ENCODE data around the gene SHC2. TPM values are rescaled to one million over a fixed set of nuclear protein-coding genes. Genes with fewer than 3 reads are reported as not detected.

Gene SHC2
- total and polyA plus RNA-seq, 2 of the 13 experiments (the other 11 are each of a cell fraction or from before 2014, with no cell fraction given), result 9.0 to 18.3 TPM

- DNase-seq (ENCODE audit: low spot score), result no peak
- no peak overlapping the region for H3K27ac ChIP-seq (ENCODE audit: extremely low read length, insufficient read depth, low read length)
- no peak overlapping the region for H3K9ac ChIP-seq (ENCODE audit: insufficient read depth, low read depth, low read length)
- no peak overlapping the region for H3K4me3 ChIP-seq (replicated peaks in 1 of 3; ENCODE audit: insufficient read depth in 1 of 3, low read depth in 2 of 3, low read length in 3 of 3)
- no peaks in the 10 kb centered on the region for H3K79me2 ChIP-seq (ENCODE audit: insufficient read depth, low read length)
- peaks cover 35% of the 10 kb centered on the region; the same call in 1 of the 2 replicates for H4K20me1 ChIP-seq (ENCODE audit: insufficient read depth, low read length)
- H3K27me3 ChIP-seq (ENCODE audit: control insufficient read depth in 1 of 2, insufficient read depth in 2 of 2, low read length in 2 of 2), result no peaks in the 10 kb centered on the region
- no peaks in the 10 kb centered on the region for H3K36me3 ChIP-seq (replicated peaks in 1 of 2; ENCODE audit: control insufficient read depth in 1 of 2, insufficient read depth in 2 of 2, low read length in 2 of 2)
- intact Hi-C loops (cut with micrococcal nuclease; ENCODE audit: unreplicated experiment) (no loop called here), in situ Hi-C loops (cut with HindIII; ENCODE audit: extremely low pct_ligation_motif_present, low pct_unique_long_range_greater_than_20kb) (no loop called here)
- H3K4me2 ChIP-seq (ENCODE audit: low read depth, low read length), result no peak overlapping the region
- 82% methylated on average over 14 of the region's 16 CpGs for WGBS (ENCODE audit: low lambda C conversion rate)
- ChIA-PET POLR2A (no interaction called here), CTCF (ENCODE audit: low intra/inter-chr PET ratio, low total read pairs) (no interaction called here)
- peaks cover 14% of the 10 kb centered on the region for H3K4me1 ChIP-seq (ENCODE audit: insufficient read depth, low read length)
- no peak overlapping the region for H2AFZ ChIP-seq (ENCODE audit: low read length)
- no peak for ATAC-seq
- H3K9me3 ChIP-seq (ENCODE audit: low read length), result no peaks in the 10 kb centered on the region
- BruUV-seq (replicated peaks), result no TSS peak
- no peak for FAIRE-seq
- TF ChIP-seq YY1 (IDR thresholded peaks at IDR 0.05; ENCODE audit: insufficient read depth, insufficient replicate concordance, low read depth, low read length) (no peak), ZNF790 (CRISPR knock-in tag; IDR thresholded peaks at IDR 0.05; ENCODE audit: borderline replicate concordance) (no peak), PREB (CRISPR knock-in tag; IDR thresholded peaks at IDR 0.05) (no peak), CENPX (CRISPR knock-in tag; IDR thresholded peaks at IDR 0.05) (no peak), SMARCC2 (IDR thresholded peaks at IDR 0.05) (no peak), PHF20 (CRISPR knock-in tag; IDR thresholded peaks at IDR 0.05) (no peak), ZBED4 (CRISPR knock-in tag; IDR thresholded peaks at IDR 0.05; ENCODE audit: borderline replicate concordance) (no peak), HMG20A (CRISPR knock-in tag; IDR thresholded peaks at IDR 0.05; ENCODE audit: borderline replicate concordance) (no peak)
- TF ChIP-seq, protein P1, sequence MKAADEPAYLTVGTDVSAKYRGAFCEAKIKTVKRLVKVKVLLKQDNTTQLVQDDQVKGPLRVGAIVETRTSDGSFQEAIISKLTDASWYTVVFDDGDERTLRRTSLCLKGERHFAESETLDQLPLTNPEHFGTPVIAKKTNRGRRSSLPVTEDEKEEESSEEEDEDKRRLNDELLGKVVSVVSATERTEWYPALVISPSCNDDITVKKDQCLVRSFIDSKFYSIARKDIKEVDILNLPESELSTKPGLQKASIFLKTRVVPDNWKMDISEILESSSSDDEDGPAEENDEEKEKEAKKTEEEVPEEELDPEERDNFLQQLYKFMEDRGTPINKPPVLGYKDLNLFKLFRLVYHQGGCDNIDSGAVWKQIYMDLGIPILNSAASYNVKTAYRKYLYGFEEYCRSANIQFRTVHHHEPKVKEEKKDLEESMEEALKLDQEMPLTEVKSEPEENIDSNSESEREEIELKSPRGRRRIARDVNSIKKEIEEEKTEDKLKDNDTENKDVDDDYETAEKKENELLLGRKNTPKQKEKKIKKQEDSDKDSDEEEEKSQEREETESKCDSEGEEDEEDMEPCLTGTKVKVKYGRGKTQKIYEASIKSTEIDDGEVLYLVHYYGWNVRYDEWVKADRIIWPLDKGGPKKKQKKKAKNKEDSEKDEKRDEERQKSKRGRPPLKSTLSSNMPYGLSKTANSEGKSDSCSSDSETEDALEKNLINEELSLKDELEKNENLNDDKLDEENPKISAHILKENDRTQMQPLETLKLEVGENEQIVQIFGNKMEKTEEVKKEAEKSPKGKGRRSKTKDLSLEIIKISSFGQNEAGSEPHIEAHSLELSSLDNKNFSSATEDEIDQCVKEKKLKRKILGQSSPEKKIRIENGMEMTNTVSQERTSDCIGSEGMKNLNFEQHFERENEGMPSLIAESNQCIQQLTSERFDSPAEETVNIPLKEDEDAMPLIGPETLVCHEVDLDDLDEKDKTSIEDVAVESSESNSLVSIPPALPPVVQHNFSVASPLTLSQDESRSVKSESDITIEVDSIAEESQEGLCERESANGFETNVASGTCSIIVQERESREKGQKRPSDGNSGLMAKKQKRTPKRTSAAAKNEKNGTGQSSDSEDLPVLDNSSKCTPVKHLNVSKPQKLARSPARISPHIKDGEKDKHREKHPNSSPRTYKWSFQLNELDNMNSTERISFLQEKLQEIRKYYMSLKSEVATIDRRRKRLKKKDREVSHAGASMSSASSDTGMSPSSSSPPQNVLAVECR (CRISPR knock-in tag; IDR thresholded peaks at IDR 0.05; ENCODE audit: borderline replicate concordance), result no peak
- TF ChIP-seq, protein P2, sequence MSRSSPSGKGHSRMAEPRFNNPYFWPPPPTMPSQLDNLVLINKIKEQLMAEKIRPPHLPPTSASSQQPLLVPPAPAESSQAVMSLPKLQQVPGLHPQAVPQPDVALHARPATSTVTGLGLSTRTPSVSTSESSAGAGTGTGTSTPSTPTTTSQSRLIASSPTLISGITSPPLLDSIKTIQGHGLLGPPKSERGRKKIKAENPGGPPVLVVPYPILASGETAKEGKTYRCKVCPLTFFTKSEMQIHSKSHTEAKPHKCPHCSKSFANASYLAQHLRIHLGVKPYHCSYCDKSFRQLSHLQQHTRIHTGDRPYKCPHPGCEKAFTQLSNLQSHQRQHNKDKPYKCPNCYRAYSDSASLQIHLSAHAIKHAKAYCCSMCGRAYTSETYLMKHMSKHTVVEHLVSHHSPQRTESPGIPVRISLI (CRISPR knock-in tag; IDR thresholded peaks at IDR 0.05; ENCODE audit: borderline replicate concordance), result no peak
- TF ChIP-seq, protein P3, sequence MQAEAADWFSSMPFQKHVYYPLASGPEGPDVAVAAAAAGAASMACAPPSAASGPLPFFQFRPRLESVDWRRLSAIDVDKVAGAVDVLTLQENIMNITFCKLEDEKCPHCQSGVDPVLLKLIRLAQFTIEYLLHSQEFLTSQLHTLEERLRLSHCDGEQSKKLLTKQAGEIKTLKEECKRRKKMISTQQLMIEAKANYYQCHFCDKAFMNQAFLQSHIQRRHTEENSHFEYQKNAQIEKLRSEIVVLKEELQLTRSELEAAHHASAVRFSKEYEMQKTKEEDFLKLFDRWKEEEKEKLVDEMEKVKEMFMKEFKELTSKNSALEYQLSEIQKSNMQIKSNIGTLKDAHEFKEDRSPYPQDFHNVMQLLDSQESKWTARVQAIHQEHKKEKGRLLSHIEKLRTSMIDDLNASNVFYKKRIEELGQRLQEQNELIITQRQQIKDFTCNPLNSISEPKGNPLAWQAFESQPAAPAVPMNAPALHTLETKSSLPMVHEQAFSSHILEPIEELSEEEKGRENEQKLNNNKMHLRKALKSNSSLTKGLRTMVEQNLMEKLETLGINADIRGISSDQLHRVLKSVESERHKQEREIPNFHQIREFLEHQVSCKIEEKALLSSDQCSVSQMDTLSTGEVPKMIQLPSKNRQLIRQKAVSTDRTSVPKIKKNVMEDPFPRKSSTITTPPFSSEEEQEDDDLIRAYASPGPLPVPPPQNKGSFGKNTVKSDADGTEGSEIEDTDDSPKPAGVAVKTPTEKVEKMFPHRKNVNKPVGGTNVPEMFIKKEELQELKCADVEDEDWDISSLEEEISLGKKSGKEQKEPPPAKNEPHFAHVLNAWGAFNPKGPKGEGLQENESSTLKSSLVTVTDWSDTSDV (CRISPR knock-in tag; IDR thresholded peaks at IDR 0.05), result no peak
Observed at GRCh38 chr19:452829-453228, 8.0 kb downstream of the SHC2 start.
